GM18517 (cell line): Measurements from ENCODE around the gene REG3A.

ENCODE experiments used
- ATAC-seq: cut with Tn5 transposase; IDR thresholded peaks from one replicate; pipeline ENCODE4 v1.9.1; 2021; ENCODE audit warnings: mild to moderate bottlenecking, moderate library complexity; ENCODE audit not compliant: unreplicated experiment

The REG3A gene

GRCh38 chr2:79122676-79123075 lies 36.9 kb downstream of the REG3A start:
- no peak for ATAC-seq

- ATAC-seq = no peak
Measured at GRCh38 chr2:79120194-79120713, 39.3 kb downstream of the REG3A start, which contains the start of gene REG1A. REG1A (plus strand) TSS chr2:79120488; CDS start chr2:79120862, 374 bp downstream.

DNA sequence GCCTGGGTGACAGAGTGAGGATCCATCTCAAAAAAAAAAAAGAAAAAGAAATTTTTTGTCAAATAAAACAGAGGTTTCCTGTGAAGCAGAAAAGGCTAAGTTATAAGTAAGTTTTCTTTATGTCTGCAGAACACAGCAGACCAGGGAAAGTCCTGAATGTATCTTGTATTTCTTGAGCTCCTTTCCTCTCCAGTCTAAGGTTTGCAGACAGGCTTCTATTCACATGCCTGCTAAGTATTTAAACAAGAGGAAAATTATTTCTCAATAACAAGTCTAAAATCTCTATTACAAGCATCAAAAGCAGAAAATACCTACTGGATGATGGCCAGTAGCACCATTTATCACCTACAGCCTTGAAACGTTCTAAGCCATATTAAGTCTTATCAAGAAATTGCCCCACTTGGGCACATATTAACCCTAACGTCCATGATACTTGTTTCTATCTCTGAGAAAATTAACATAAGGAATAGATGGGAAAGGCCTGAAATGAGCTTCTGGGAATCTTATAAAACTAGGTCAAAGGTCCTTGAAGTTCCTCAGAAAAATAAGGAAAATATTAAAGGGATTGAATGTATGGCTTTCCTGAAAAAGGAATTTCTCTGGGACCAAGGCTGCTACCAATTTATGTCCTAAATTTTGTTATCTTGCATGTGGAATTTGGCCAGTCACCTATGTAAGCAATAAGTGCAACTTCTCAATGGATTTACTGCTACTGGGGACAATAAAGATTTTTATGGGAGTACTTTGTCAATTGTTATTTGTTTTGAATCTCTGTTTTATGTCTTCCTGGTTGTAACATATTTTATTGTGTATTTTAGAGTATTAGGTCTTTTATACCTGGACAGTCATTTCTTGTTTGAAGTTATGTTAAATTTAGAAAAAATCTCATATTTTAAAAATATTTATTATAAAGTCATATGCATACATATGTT lies 42.3 kb downstream of the REG3A start:
- no peak for ATAC-seq

- no peak for ATAC-seq
Measured at GRCh38 chr2:79114797-79115494, 44.6 kb downstream of the REG3A start.

DNA sequence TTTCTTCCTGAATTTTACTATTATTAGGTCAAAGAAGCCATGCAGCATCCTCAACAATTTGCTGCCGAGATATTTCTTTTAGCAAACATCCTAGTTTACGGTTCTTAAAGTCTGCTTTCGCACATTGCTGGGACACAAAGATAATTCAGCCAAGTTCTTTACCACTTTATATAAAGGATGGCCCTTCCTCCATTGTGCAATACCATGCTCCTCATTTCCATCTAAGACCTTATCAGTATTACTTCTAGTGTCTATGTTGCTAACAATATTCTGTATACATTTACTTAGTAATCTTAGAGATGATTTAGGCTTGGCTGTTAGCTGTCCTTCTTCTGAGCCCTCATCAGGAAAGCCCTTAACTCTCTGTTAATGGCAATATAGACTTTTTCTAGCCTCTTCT lies 47.3 kb downstream of the REG3A start:
- no peak for ATAC-seq
